ENCODE results near the gene RNASE11. TPM values are rescaled to one million over a fixed set of nuclear protein-coding genes. Genes with fewer than 3 reads are reported as not detected.

RNASE11 gene
- total and polyA plus RNA-seq, 9 of the 15 experiments (the other 6 are each of a cell fraction or from before 2014, with no cell fraction given): 0.16 to 0.29 (median 0.22) TPM; not detected in 6

- TF ChIP-seq TFAP4 (CRISPR knock-in tag; IDR thresholded peaks at IDR 0.05; ENCODE audit: borderline replicate concordance) (no peak), HNRNPH1 (optimal IDR thresholded peaks at IDR 0.05; ENCODE audit: low read depth, low read length) (no peak), RCOR1 (IDR thresholded peaks at IDR 0.05; ENCODE audit: borderline replicate concordance in 1 of 2, low read depth in 2 of 2, low read length in 2 of 2) (no peak; a peak in 1 of 4 replicates), PHB2 (IDR thresholded peaks at IDR 0.05; ENCODE audit: low read depth) (no peak), IRF1 (CRISPR knock-in tag; IDR thresholded peaks at IDR 0.05; ENCODE audit: borderline replicate concordance) (no peak), PREB (CRISPR knock-in tag; IDR thresholded peaks at IDR 0.05) (no peak), NCOA1 (IDR thresholded peaks at IDR 0.05; ENCODE audit: low read depth) (no peak), RBM14 (IDR thresholded peaks at IDR 0.05; ENCODE audit: borderline replicate concordance, insufficient read depth, low read depth, low read length) (no peak), DNMT1 (IDR thresholded peaks at IDR 0.05) (no peak), CCAR2 (IDR thresholded peaks at IDR 0.05; ENCODE audit: low read depth, low read length) (no peak), KDM4B (IDR thresholded peaks at IDR 0.05; ENCODE audit: borderline replicate concordance in 2 of 2, low read depth in 1 of 2) (no peak), CEBPZ (IDR thresholded peaks at IDR 0.05; ENCODE audit: borderline replicate concordance, low read depth, low read length) (no peak), TOE1 (IDR thresholded peaks at IDR 0.05; ENCODE audit: borderline replicate concordance) (no peak), TOE1 (CRISPR knock-in tag; IDR thresholded peaks at IDR 0.05; ENCODE audit: borderline replicate concordance, low read depth) (no peak), RFX7 (CRISPR knock-in tag; IDR thresholded peaks at IDR 0.05) (no peak), ETV5 (CRISPR knock-in tag; IDR thresholded peaks at IDR 0.05; ENCODE audit: low read depth) (no peak), ZNF121 (CRISPR knock-in tag; conservative IDR thresholded peaks at IDR 0.05) (no peak), RAD21 (CRISPR knock-in tag; conservative IDR thresholded peaks at IDR 0.05 in 1 of 2, IDR thresholded peaks at IDR 0.05 in 1 of 2) (peak; percentile 78 to 91), ZBTB43 (CRISPR knock-in tag; IDR thresholded peaks at IDR 0.05) (no peak), NFE2 (IDR thresholded peaks at IDR 0.05; ENCODE audit: low read depth) (no peak)
Measured at GRCh38 chr14:20606190-20606901, 18.5 kb upstream of the RNASE11 start (continued).

Data from K562 (cell line).